Left kidney (tissue), 2 donors: ENCODE data around the gene STAB1. TPM values are rescaled to one million over a fixed set of nuclear protein-coding genes. Genes with fewer than 3 reads are reported as not detected.
A peak's percentile ranks its signal among the peaks of the same experiment; 100 is the strongest.
"Not testable (repeated sequence)": the region's sequence is repeated elsewhere in the genome, so short reads cannot be mapped to it uniquely, and the experiment has no call there.

Experiments
- DNase-seq: peaks from one replicate; pipeline ENCODE4 v3.0.0-alpha.2; 2013
- polyA plus RNA-seq: library from polyadenylated mRNA; unstranded; fragments of 120-200 nt; gene quantifications from one replicate; pipeline ENCODE4 v1.2.1, GENCODE V29; 2013; ENCODE audit not compliant: insufficient read length

The STAB1 gene
- polyA plus RNA-seq, 1 donor: 37.6 TPM

GRCh38 chr3:52523386-52524257 lies 28.5 kb downstream of the STAB1 start:
- DNase-seq: no peak

- no peak for DNase-seq
Measured at GRCh38 chr3:52524258-52524751, 29.2 kb downstream of the STAB1 start.

GRCh38 chr3:52524752-52525679 lies 29.9 kb downstream of the STAB1 start:
- peak; percentile 33 for DNase-seq

GRCh38 chr3:52525680-52526561 lies 30.8 kb downstream of the STAB1 start:
- DNase-seq: no peak

- DNase-seq: not testable (repeated sequence)
Measured at GRCh38 chr3:52526671-52527038, 31.5 kb downstream of the STAB1 start.

GRCh38 chr3:52527039-52527731 lies 32.0 kb downstream of the STAB1 start:
- no peak for DNase-seq

- DNase-seq: no peak
Measured at GRCh38 chr3:52527732-52528585, 32.8 kb downstream of the STAB1 start.

- DNase-seq: no peak
Measured at GRCh38 chr3:52528586-52529375, 33.6 kb downstream of the STAB1 start.

- DNase-seq: no peak
Measured at GRCh38 chr3:52529376-52530333, 34.5 kb downstream of the STAB1 start.

GRCh38 chr3:52530918-52531826 lies 36.0 kb downstream of the STAB1 start:
- DNase-seq: no peak

GRCh38 chr3:52531860-52532516 lies 36.9 kb downstream of the STAB1 start:
- no peak for DNase-seq

- DNase-seq: no peak
Measured at GRCh38 chr3:52532517-52532837, 37.3 kb downstream of the STAB1 start.

GRCh38 chr3:52532838-52533622 lies 37.9 kb downstream of the STAB1 start:
- DNase-seq: no peak

- DNase-seq: peak; percentile 73
Measured at GRCh38 chr3:52533623-52534280, 38.6 kb downstream of the STAB1 start, which contains the start of gene NT5DC2. Gene NT5DC2, minus strand, starts transcription at chr3:52533857. Its CDS starts 120 bp downstream, at chr3:52533737.
